ENCODE measurements around the gene COL23A1. TPM values are rescaled to one million over a fixed set of nuclear protein-coding genes. Genes with fewer than 3 reads are reported as not detected.
"Not testable (repeated sequence)": the region's sequence is repeated elsewhere in the genome, so short reads cannot be mapped to it uniquely, and the experiment has no call there.

The COL23A1 gene
- total RNA-seq, 2 donors from 2014 or later = 0.16 to 0.24 TPM

DNA sequence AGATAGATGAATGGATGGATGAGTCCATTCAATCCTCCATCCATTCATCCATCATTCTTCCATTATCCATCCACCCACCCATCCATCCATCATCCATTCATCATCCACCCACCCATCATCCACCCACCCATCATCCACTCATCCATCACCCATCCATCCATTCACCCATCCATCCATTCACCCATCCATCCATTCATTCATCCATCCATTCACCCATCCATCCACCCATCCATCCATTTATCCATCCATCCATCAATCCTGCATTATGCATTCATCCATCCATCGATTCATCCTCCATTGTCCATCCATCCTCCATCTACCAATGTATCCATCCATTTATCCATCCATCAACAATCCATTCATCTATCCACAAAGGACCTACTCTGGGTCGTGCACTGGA, 344.8 kb downstream of the COL23A1 start:
- H3K27me3 Mint-ChIP-seq = no peaks in the 10 kb centered on the region
- no peak overlapping the region for H3K27ac Mint-ChIP-seq
- H3K4me3 Mint-ChIP-seq = no peak overlapping the region
- no peak for ATAC-seq (replicated peaks)
- no peaks in the 10 kb centered on the region for H3K9me3 Mint-ChIP-seq
- H3K4me1 Mint-ChIP-seq = peaks cover 13% of the 10 kb centered on the region
- no peaks in the 10 kb centered on the region for H3K36me3 Mint-ChIP-seq (ENCODE audit: low read depth)

- Mint-ChIP-seq H3K4me1 (peaks cover 15% of the 10 kb centered on the region), H3K27me3 (no peaks in the 10 kb centered on the region), H3K9me3 (no peaks in the 10 kb centered on the region), H3K36me3 (ENCODE audit: low read depth) (no peaks in the 10 kb centered on the region), H3K27ac (no peak overlapping the region), H3K4me3 (no peak overlapping the region)
- no peak for ATAC-seq (replicated peaks)
Observed at GRCh38 chr5:178244576-178244975, 345.6 kb downstream of the COL23A1 start.

DNA sequence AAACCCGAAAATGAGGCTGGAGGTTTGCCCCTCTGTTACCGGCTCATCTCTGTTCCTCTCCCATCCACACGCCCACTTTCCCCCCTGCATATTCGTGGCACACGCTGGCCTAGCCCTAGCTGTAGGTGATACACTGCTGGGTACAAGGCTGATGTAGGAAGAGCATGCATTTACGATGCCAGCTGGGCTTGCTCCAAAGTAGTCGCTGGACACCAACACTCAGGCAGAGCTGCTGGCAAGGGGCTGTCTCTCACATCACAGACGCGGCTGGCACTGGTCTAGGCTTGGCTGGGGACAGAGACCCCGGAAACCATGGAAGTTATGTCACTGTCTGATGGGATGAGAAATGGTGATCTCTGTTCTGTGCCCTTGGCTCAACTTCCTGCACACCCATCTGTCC, 347.8 kb downstream of the COL23A1 start:
- H3K4me1 Mint-ChIP-seq = peaks cover 15% of the 10 kb centered on the region
- no peaks in the 10 kb centered on the region for H3K27me3 Mint-ChIP-seq
- no peak for ATAC-seq (replicated peaks)
- H3K27ac Mint-ChIP-seq = peak overlapping the region; percentile 70
- H3K4me3 Mint-ChIP-seq = no peak overlapping the region
- H3K36me3 Mint-ChIP-seq (ENCODE audit: low read depth) = no peaks in the 10 kb centered on the region
- H3K9me3 Mint-ChIP-seq = no peaks in the 10 kb centered on the region

GRCh38 chr5:178241688-178242231, 348.4 kb downstream of the COL23A1 start:
- H3K27ac Mint-ChIP-seq = peak overlapping the region; percentile 70
- no peaks in the 10 kb centered on the region for H3K27me3 Mint-ChIP-seq
- H3K4me1 Mint-ChIP-seq = peaks cover 15% of the 10 kb centered on the region
- no peaks in the 10 kb centered on the region for H3K36me3 Mint-ChIP-seq (ENCODE audit: low read depth)
- ATAC-seq (replicated peaks) = no peak
- H3K9me3 Mint-ChIP-seq = no peaks in the 10 kb centered on the region
- H3K4me3 Mint-ChIP-seq = no peak overlapping the region

- Mint-ChIP-seq H3K4me3 (peak overlapping the region; percentile 59), H3K36me3 (ENCODE audit: low read depth) (no peaks in the 10 kb centered on the region), H3K27ac (peak overlapping the region; percentile 84), H3K27me3 (no peaks in the 10 kb centered on the region), H3K4me1 (peaks cover 15% of the 10 kb centered on the region), H3K9me3 (no peaks in the 10 kb centered on the region)
- no peak for ATAC-seq (replicated peaks)
Observed at GRCh38 chr5:178241231-178241663, 348.9 kb downstream of the COL23A1 start.

DNA sequence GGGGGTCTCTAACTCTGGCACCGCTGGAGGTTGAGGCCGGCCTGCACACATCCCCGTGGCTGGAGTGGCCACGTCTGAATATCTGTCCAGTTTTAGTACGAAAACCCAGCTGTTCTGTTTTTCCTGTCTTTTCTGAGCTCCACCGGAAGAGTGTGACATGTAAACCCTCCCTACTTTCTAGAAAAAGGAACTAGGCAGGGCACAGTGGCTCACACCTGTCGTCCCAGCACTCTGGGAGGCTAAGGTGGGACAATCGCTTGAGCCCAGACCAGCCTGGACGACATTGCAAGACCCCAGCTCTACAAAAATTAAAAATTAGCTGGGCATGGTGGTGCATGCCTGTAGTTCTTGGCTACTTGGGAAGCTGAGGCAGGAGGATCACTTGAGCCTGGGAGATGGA, 349.4 kb downstream of the COL23A1 start:
- peaks cover 15% of the 10 kb centered on the region for H3K4me1 Mint-ChIP-seq
- H3K4me3 Mint-ChIP-seq = peak overlapping the region; percentile 59
- H3K27ac Mint-ChIP-seq = peak overlapping the region; percentile 84
- no peaks in the 10 kb centered on the region for H3K27me3 Mint-ChIP-seq
- H3K36me3 Mint-ChIP-seq (ENCODE audit: low read depth) = no peaks in the 10 kb centered on the region
- no peaks in the 10 kb centered on the region for H3K9me3 Mint-ChIP-seq
- no peak for ATAC-seq (replicated peaks)

GRCh38 chr5:178240341-178240741, 349.9 kb downstream of the COL23A1 start:
- Mint-ChIP-seq H3K9me3 (no peaks in the 10 kb centered on the region), H3K4me3 (peak overlapping the region; percentile 59), H3K36me3 (ENCODE audit: low read depth) (no peaks in the 10 kb centered on the region), H3K27ac (peak overlapping the region; percentile 96), H3K4me1 (peaks cover 18% of the 10 kb centered on the region), H3K27me3 (no peaks in the 10 kb centered on the region)
- ATAC-seq (replicated peaks) = no peak

DNA sequence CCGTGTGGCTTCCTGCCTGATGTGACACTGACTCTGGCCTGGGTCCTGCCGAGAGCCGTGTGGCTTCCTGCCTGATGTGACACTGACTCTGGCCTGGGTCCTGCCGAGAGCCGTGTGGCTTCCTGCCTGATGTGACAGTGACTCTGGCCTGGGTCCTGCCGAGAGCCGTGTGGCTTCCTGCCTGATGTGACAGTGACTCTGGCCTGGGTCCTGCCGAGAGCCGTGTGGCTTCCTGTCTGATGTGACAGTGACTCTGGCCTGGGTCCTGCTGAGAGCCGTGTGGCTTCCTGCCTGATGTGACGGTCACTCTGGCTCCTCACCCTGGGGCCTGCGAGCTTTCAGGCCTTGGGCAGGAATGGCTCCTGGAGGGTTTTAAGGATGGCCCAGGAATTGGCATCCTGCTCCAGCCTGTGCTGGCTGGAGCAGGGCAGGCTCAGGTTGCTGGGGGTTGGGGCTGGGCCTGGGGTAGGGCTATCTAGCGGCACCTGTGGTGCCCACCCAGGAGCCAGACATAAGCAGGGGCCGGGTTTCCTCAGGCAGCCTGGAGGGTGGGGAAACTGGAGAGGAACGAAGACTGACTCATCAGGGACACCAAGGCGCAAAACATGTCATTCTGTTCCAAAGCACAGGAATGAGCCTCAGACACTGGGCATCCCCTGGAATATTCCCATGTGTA, 350.4 kb downstream of the COL23A1 start:
- ATAC-seq (replicated peaks) = peak; percentile 20
- Mint-ChIP-seq H3K4me1 (peaks cover 24% of the 10 kb centered on the region), H3K27ac (peak overlapping the region; percentile 96), H3K4me3 (peak overlapping the region; percentile 67)
- not testable (repeated sequence) for H3K36me3 Mint-ChIP-seq (ENCODE audit: low read depth); H3K27me3 Mint-ChIP-seq; H3K9me3 Mint-ChIP-seq

GRCh38 chr5:178238711-178239592, 351.2 kb downstream of the COL23A1 start:
- no peaks in the 10 kb centered on the region for H3K36me3 Mint-ChIP-seq (ENCODE audit: low read depth)
- peak overlapping the region; percentile 76 for H3K27ac Mint-ChIP-seq
- no peaks in the 10 kb centered on the region for H3K27me3 Mint-ChIP-seq
- H3K9me3 Mint-ChIP-seq = no peaks in the 10 kb centered on the region
- peaks cover 25% of the 10 kb centered on the region for H3K4me1 Mint-ChIP-seq
- peak overlapping the region; percentile 67 for H3K4me3 Mint-ChIP-seq
- peak; percentile 49 for ATAC-seq (replicated peaks)

GRCh38 chr5:178238313-178238635, 351.9 kb downstream of the COL23A1 start:
- Mint-ChIP-seq H3K27ac (peak overlapping the region; percentile 76), H3K4me1 (peaks cover 25% of the 10 kb centered on the region), H3K4me3 (peak overlapping the region; percentile 67), H3K9me3 (no peaks in the 10 kb centered on the region), H3K36me3 (ENCODE audit: low read depth) (no peaks in the 10 kb centered on the region), H3K27me3 (no peaks in the 10 kb centered on the region)
- no peak for ATAC-seq (replicated peaks)

GRCh38 chr5:178237431-178238312, 352.5 kb downstream of the COL23A1 start:
- H3K27me3 Mint-ChIP-seq = no peaks in the 10 kb centered on the region
- H3K9me3 Mint-ChIP-seq = no peaks in the 10 kb centered on the region
- peak overlapping the region; percentile 67 for H3K4me3 Mint-ChIP-seq
- no peaks in the 10 kb centered on the region for H3K36me3 Mint-ChIP-seq (ENCODE audit: low read depth)
- H3K4me1 Mint-ChIP-seq = peaks cover 25% of the 10 kb centered on the region
- peak overlapping the region; percentile 76 for H3K27ac Mint-ChIP-seq
- ATAC-seq (replicated peaks) = no peak

DNA sequence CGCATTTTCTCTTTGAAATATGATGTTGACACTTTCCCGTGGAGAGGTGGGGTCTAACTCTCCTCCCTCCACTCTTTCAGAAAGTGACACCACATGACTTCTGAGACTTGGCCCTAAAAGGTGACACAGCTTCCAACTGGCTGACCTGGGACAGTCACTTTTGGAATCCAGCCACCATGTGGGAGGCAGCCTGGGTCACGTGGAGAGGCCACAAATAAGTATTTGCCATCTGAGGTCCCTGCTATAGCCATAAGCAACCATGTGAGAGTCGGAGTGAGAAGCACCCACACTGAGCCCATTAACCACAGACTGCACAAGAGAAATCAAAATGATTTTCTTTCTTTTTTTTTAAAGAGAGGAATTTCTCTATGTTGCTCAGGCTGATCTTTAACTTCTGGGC, 353.5 kb downstream of the COL23A1 start:
- peaks cover 25% of the 10 kb centered on the region for H3K4me1 Mint-ChIP-seq
- no peak overlapping the region for H3K4me3 Mint-ChIP-seq
- H3K27me3 Mint-ChIP-seq = no peaks in the 10 kb centered on the region
- ATAC-seq (replicated peaks) = peak; percentile 6
- H3K9me3 Mint-ChIP-seq = no peaks in the 10 kb centered on the region
- H3K27ac Mint-ChIP-seq = peak overlapping the region; percentile 76
- peaks cover 3% of the 10 kb centered on the region for H3K36me3 Mint-ChIP-seq (ENCODE audit: low read depth)

DNA sequence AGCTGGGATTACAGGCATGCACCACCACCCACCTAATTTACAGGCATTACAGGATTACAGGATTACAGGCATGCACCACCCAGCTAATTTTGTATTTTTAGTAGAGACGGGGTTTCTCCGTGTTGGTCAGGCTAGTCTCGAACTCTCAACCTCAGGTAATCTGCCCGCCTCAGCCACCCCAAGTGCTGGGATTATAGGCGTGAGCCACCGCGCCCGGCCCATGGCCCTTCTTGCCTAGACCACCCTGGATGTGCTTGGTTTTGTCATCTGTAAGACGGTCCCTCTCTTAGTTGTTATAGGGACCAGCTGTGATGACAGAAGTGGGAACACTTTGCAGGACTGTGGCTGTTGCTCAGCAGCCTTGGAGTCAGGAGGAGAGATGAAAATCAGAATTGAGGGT, 354.1 kb downstream of the COL23A1 start:
- Mint-ChIP-seq H3K4me3 (no peak overlapping the region), H3K4me1 (peaks cover 28% of the 10 kb centered on the region), H3K27ac (no peak overlapping the region), H3K36me3 (ENCODE audit: low read depth) (peaks cover 8% of the 10 kb centered on the region), H3K27me3 (no peaks in the 10 kb centered on the region), H3K9me3 (no peaks in the 10 kb centered on the region)
- no peak for ATAC-seq (replicated peaks)

- Mint-ChIP-seq H3K4me3 (no peak overlapping the region), H3K27me3 (no peaks in the 10 kb centered on the region), H3K27ac (no peak overlapping the region), H3K4me1 (peaks cover 28% of the 10 kb centered on the region), H3K9me3 (no peaks in the 10 kb centered on the region), H3K36me3 (ENCODE audit: low read depth) (peaks cover 14% of the 10 kb centered on the region)
- ATAC-seq (replicated peaks) = no peak
Observed at GRCh38 chr5:178235588-178235974, 354.6 kb downstream of the COL23A1 start.
